Osteocyte (in vitro differentiated cells): ENCODE results near the gene MSX2. TPM values are rescaled to one million over a fixed set of nuclear protein-coding genes. Genes with fewer than 3 reads are reported as not detected.

ENCODE experiments used
- DNase-seq: peaks from one replicate; pipeline ENCODE4 v3.0.0; 2021; ENCODE audit warnings: mixed read lengths; ENCODE audit not compliant: unreplicated experiment; ENCODE audit errors: extremely low spot score
- H3K27ac Mint-ChIP-seq: one replicate; pipeline ENCODE4 v1.8.0; 2021; ENCODE audit warnings: mild to moderate bottlenecking, mixed read lengths; ENCODE audit not compliant: unreplicated experiment
- H3K27me3 Mint-ChIP-seq: one replicate; pipeline ENCODE4 v1.8.0; 2021; ENCODE audit warnings: mixed read lengths; ENCODE audit not compliant: unreplicated experiment
- H3K36me3 Mint-ChIP-seq: one replicate; pipeline ENCODE4 v1.8.0; 2021; ENCODE audit warnings: mixed read lengths; ENCODE audit not compliant: unreplicated experiment
- H3K4me1 Mint-ChIP-seq: one replicate; pipeline ENCODE4 v1.8.0; 2021; ENCODE audit warnings: mixed read lengths; ENCODE audit not compliant: unreplicated experiment
- H3K4me3 Mint-ChIP-seq: one replicate; pipeline ENCODE4 v1.8.0; 2021; ENCODE audit warnings: mild to moderate bottlenecking, moderate library complexity, mixed read lengths; ENCODE audit not compliant: unreplicated experiment
- H3K9me3 Mint-ChIP-seq: one replicate; pipeline ENCODE4 v1.8.0; 2021; ENCODE audit warnings: mixed read lengths; ENCODE audit not compliant: unreplicated experiment
- CTCF ChIP-seq: fragments of 200-600 bp; sonication (generic); IDR thresholded peaks from 2 replicates; pipeline ENCODE4 v1.5.0; 2021; ENCODE audit warnings: antibody characterized with exemption, mild to moderate bottlenecking, moderate library complexity
- total RNA-seq: library from RNA; stranded (reverse); gene quantifications from 2 replicates; pipeline ENCODE4 v1.2.1, GENCODE V29; 2021

The MSX2 gene
- total RNA-seq, 1 donor from 2014 or later = 31.9 TPM

- TF ChIP-seq CTCF = no peak
- DNase-seq = no peak
- H3K36me3 Mint-ChIP-seq = peaks cover 2% of the 10 kb centered on the region
- H3K4me3 Mint-ChIP-seq = no peak overlapping the region
- no peaks in the 10 kb centered on the region for H3K9me3 Mint-ChIP-seq
- peaks cover 41% of the 10 kb centered on the region for H3K4me1 Mint-ChIP-seq
- H3K27me3 Mint-ChIP-seq = peaks cover 44% of the 10 kb centered on the region
- no peak overlapping the region for H3K27ac Mint-ChIP-seq
These were observed 1.9 kb upstream of the MSX2 start for GRCh38 chr5:174722500-174722899.

- H3K4me3 Mint-ChIP-seq = peak overlapping the region; percentile 81
- peak overlapping the region; percentile 55 for H3K27ac Mint-ChIP-seq
- no peaks in the 10 kb centered on the region for H3K9me3 Mint-ChIP-seq
- peaks cover 40% of the 10 kb centered on the region for H3K27me3 Mint-ChIP-seq
- H3K36me3 Mint-ChIP-seq = peaks cover 6% of the 10 kb centered on the region
- peaks cover 50% of the 10 kb centered on the region for H3K4me1 Mint-ChIP-seq
- DNase-seq = no peak
- no peak for TF ChIP-seq CTCF
These were observed 935 bp upstream of the MSX2 start for GRCh38 chr5:174723315-174723978.

- peaks cover 54% of the 10 kb centered on the region for H3K4me1 Mint-ChIP-seq
- peak overlapping the region; percentile 55 for H3K27ac Mint-ChIP-seq
- DNase-seq = no peak
- peak; percentile 15 for TF ChIP-seq CTCF
- peak overlapping the region; percentile 81 for H3K4me3 Mint-ChIP-seq
- peaks cover 34% of the 10 kb centered on the region for H3K27me3 Mint-ChIP-seq
- peaks cover 8% of the 10 kb centered on the region for H3K36me3 Mint-ChIP-seq
- H3K9me3 Mint-ChIP-seq = no peaks in the 10 kb centered on the region
These were observed 351 bp upstream of the MSX2 start for GRCh38 chr5:174723979-174724483.

- Mint-ChIP-seq H3K36me3 (peaks cover 21% of the 10 kb centered on the region), H3K9me3 (no peaks in the 10 kb centered on the region), H3K27ac (peak overlapping the region; percentile 78), H3K4me1 (peaks cover 53% of the 10 kb centered on the region), H3K27me3 (peaks cover 21% of the 10 kb centered on the region), H3K4me3 (peak overlapping the region; percentile 81)
- TF ChIP-seq CTCF = no peak
- DNase-seq = no peak
These were observed 1.0 kb downstream of the MSX2 start for GRCh38 chr5:174725261-174725990.

GRCh38 chr5:174725991-174726601 is 1.7 kb downstream of the MSX2 start:
- H3K4me3 Mint-ChIP-seq = peak overlapping the region; percentile 81

More at GRCh38 chr5:174725991-174726601, 1.7 kb downstream of the MSX2 start:
- H3K36me3 Mint-ChIP-seq = peaks cover 27% of the 10 kb centered on the region
- peaks cover 18% of the 10 kb centered on the region for H3K27me3 Mint-ChIP-seq
- no peak for DNase-seq
- peak overlapping the region; percentile 19 for H3K27ac Mint-ChIP-seq
- H3K9me3 Mint-ChIP-seq = no peaks in the 10 kb centered on the region
- H3K4me1 Mint-ChIP-seq = peaks cover 50% of the 10 kb centered on the region
- TF ChIP-seq CTCF = no peak
